ENCODE results near the gene OR2T2.
"Not testable (repeated sequence)": the region's sequence is repeated elsewhere in the genome, so short reads cannot be mapped to it uniquely, and the experiment has no call there.

Gene OR2T2

GRCh38 chr1:248445399-248445798, at the start of gene OR2T2:
TSS of gene OR2T2 (plus strand) at chr1:248445637. CDS start at chr1:248452798, 7,161 bp downstream.
- DNase-seq = not testable (repeated sequence)

GRCh38 chr1:248402748-248403147, 42.7 kb upstream of the OR2T2 start, which contains the start of gene OR2T1:
TSS of gene OR2T1 (plus strand) at chr1:248403048. CDS start at chr1:248406148, 3,100 bp downstream.
- DNase-seq = no peak

- DNase-seq = peak; percentile 2
Measured at GRCh38 chr1:248404024-248404423, 41.4 kb upstream of the OR2T2 start.

- DNase-seq = no peak
Measured at GRCh38 chr1:248406721-248407692, 38.4 kb upstream of the OR2T2 start.

- DNase-seq = no peak
Measured at GRCh38 chr1:248416226-248416625, 29.2 kb upstream of the OR2T2 start.

- no peak for DNase-seq
Measured at GRCh38 chr1:248417854-248418253, 27.6 kb upstream of the OR2T2 start.

- peak; percentile 6 for DNase-seq
Measured at GRCh38 chr1:248421384-248421783, 24.1 kb upstream of the OR2T2 start.

- DNase-seq = not testable (repeated sequence)
Measured at GRCh38 chr1:248427526-248428191, 17.8 kb upstream of the OR2T2 start.

- DNase-seq = not testable (repeated sequence)
Measured at GRCh38 chr1:248428192-248428533, 17.3 kb upstream of the OR2T2 start.

- not testable (repeated sequence) for DNase-seq
Measured at GRCh38 chr1:248431683-248432082, 13.8 kb upstream of the OR2T2 start.

- DNase-seq = not testable (repeated sequence)
Measured at GRCh38 chr1:248432201-248432600, 13.2 kb upstream of the OR2T2 start.

GRCh38 chr1:248433811-248434415, 11.5 kb upstream of the OR2T2 start:
- not testable (repeated sequence) for DNase-seq

GRCh38 chr1:248434913-248435312, 10.5 kb upstream of the OR2T2 start:
- not testable (repeated sequence) for DNase-seq

GRCh38 chr1:248436303-248436702, 9.1 kb upstream of the OR2T2 start:
- not testable (repeated sequence) for DNase-seq

GRCh38 chr1:248438668-248439067, 6.8 kb upstream of the OR2T2 start:
- not testable (repeated sequence) for DNase-seq

GRCh38 chr1:248439283-248439682, 6.2 kb upstream of the OR2T2 start:
- not testable (repeated sequence) for DNase-seq

- DNase-seq = not testable (repeated sequence)
Measured at GRCh38 chr1:248442500-248443277, 2.7 kb upstream of the OR2T2 start.

GRCh38 chr1:248444603-248445002, 834 bp upstream of the OR2T2 start:
- not testable (repeated sequence) for DNase-seq

GRCh38 chr1:248448409-248449074, 3.1 kb downstream of the OR2T2 start:
- DNase-seq = not testable (repeated sequence)

GRCh38 chr1:248449821-248450465, 4.5 kb downstream of the OR2T2 start:
- not testable (repeated sequence) for DNase-seq

- DNase-seq = not testable (repeated sequence)
Measured at GRCh38 chr1:248450466-248451145, 5.2 kb downstream of the OR2T2 start.

All from fibroblast of skin of right quadriceps (primary cell).